ENCODE results near the gene GRIK4. TPM values are rescaled to one million over a fixed set of nuclear protein-coding genes. Genes with fewer than 3 reads are reported as not detected.

The GRIK4 gene
- total and polyA plus RNA-seq, 2 experiments from 2014 or later = 0.28 to 0.45 TPM

- DNase-seq (ENCODE audit: low read depth in 1 of 2, low spot score in 1 of 2) = no peak
- TF ChIP-seq, protein P1, sequence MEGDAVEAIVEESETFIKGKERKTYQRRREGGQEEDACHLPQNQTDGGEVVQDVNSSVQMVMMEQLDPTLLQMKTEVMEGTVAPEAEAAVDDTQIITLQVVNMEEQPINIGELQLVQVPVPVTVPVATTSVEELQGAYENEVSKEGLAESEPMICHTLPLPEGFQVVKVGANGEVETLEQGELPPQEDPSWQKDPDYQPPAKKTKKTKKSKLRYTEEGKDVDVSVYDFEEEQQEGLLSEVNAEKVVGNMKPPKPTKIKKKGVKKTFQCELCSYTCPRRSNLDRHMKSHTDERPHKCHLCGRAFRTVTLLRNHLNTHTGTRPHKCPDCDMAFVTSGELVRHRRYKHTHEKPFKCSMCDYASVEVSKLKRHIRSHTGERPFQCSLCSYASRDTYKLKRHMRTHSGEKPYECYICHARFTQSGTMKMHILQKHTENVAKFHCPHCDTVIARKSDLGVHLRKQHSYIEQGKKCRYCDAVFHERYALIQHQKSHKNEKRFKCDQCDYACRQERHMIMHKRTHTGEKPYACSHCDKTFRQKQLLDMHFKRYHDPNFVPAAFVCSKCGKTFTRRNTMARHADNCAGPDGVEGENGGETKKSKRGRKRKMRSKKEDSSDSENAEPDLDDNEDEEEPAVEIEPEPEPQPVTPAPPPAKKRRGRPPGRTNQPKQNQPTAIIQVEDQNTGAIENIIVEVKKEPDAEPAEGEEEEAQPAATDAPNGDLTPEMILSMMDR (IDR thresholded peaks at IDR 0.05; ENCODE audit: low read depth, low read length) = no peak
- H3K27me3 ChIP-seq = peaks cover 27% of the 10 kb centered on the region
- H3K4me3 ChIP-seq = no peak overlapping the region
- no peaks in the 10 kb centered on the region for H3K36me3 ChIP-seq
- H3K4me1 ChIP-seq (ENCODE audit: low read depth) = no peaks in the 10 kb centered on the region
- no peak overlapping the region for H3K27ac ChIP-seq
- no peaks in the 10 kb centered on the region for H3K9me3 ChIP-seq (ENCODE audit: low read depth)
Measured at GRCh38 chr11:120817158-120817557, 305.6 kb downstream of the GRIK4 start.

- TF ChIP-seq, protein P1 (IDR thresholded peaks at IDR 0.05; ENCODE audit: low read depth, low read length) = no peak
- H3K4me1 ChIP-seq (ENCODE audit: low read depth) = no peaks in the 10 kb centered on the region
- no peak for DNase-seq (ENCODE audit: low read depth in 1 of 2, low spot score in 1 of 2)
- no peak overlapping the region for H3K27ac ChIP-seq
- peaks cover 31% of the 10 kb centered on the region for H3K27me3 ChIP-seq
- no peaks in the 10 kb centered on the region for H3K36me3 ChIP-seq
- no peaks in the 10 kb centered on the region for H3K9me3 ChIP-seq (ENCODE audit: low read depth)
- H3K4me3 ChIP-seq = no peak overlapping the region
Measured at GRCh38 chr11:120818097-120818496, 306.5 kb downstream of the GRIK4 start.

GRCh38 chr11:120819003-120819402, 307.5 kb downstream of the GRIK4 start:
- no peak overlapping the region for H3K27ac ChIP-seq
- TF ChIP-seq, protein P1 (IDR thresholded peaks at IDR 0.05; ENCODE audit: low read depth, low read length) = no peak
- no peaks in the 10 kb centered on the region for H3K9me3 ChIP-seq (ENCODE audit: low read depth)
- H3K4me1 ChIP-seq (ENCODE audit: low read depth) = no peaks in the 10 kb centered on the region
- H3K27me3 ChIP-seq = peaks cover 36% of the 10 kb centered on the region
- no peaks in the 10 kb centered on the region for H3K36me3 ChIP-seq
- no peak overlapping the region for H3K4me3 ChIP-seq
- DNase-seq (ENCODE audit: low read depth in 1 of 2, low spot score in 1 of 2) = no peak

GRCh38 chr11:120819437-120820365, 308.2 kb downstream of the GRIK4 start:
- Histone ChIP-seq H3K4me1 (ENCODE audit: low read depth) (no peaks in the 10 kb centered on the region), H3K36me3 (no peaks in the 10 kb centered on the region), H3K9me3 (ENCODE audit: low read depth) (no peaks in the 10 kb centered on the region), H3K27me3 (peaks cover 36% of the 10 kb centered on the region), H3K4me3 (no peak overlapping the region), H3K27ac (no peak overlapping the region)
- DNase-seq (ENCODE audit: low read depth in 1 of 2, low spot score in 1 of 2) = no peak
- TF ChIP-seq, protein P1 (IDR thresholded peaks at IDR 0.05; ENCODE audit: low read depth, low read length) = no peak

DNA sequence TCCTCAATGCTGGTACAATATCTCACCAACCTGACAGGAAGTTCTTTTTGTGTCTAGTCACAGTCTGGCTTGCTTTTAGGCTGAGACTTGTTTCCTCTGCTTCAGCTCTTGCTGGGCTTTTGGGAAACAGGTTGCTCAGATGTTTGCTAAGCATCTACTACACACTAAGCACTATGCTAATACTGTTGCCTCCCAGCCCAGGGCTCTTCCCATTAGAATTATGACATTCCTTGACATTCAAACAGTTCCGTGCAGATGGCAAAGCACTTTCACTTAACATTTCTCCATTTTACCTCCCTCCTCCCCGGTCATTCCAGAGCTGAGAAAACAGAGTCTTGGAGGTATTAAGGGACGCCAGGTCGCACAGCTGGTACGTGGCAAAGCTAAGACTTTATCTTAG, 311.6 kb downstream of the GRIK4 start:
- Histone ChIP-seq H3K4me1 (ENCODE audit: low read depth) (no peaks in the 10 kb centered on the region), H3K36me3 (no peaks in the 10 kb centered on the region), H3K9me3 (ENCODE audit: low read depth) (no peaks in the 10 kb centered on the region), H3K27ac (no peak overlapping the region), H3K4me3 (no peak overlapping the region), H3K27me3 (peaks cover 29% of the 10 kb centered on the region)
- no peak for DNase-seq (ENCODE audit: low read depth in 1 of 2, low spot score in 1 of 2)
- TF ChIP-seq, protein P1 (IDR thresholded peaks at IDR 0.05; ENCODE audit: low read depth, low read length) = no peak
